Fibroblast of mammary gland (primary cell): ENCODE results near the gene SLC25A45.

ENCODE experiments used
- DNase-seq: peaks from one replicate; pipeline ENCODE4 v3.0.0-alpha.2; 2010; ENCODE audit warnings: low read depth
- H3K4me3 ChIP-seq: 2 replicates; pipeline ENCODE4 v1.5.1; 2011; ENCODE audit warnings: low read depth, mild to moderate bottlenecking, low read length, moderate library complexity; ENCODE audit not compliant: control insufficient read depth
- CTCF ChIP-seq: conservative IDR thresholded peaks from 2 replicates; pipeline ENCODE4 v1.5.1; 2011; ENCODE audit warnings: low read depth, low read length, inconsistent platforms; ENCODE audit not compliant: control insufficient read depth, insufficient read depth

SLC25A45 gene

DNA sequence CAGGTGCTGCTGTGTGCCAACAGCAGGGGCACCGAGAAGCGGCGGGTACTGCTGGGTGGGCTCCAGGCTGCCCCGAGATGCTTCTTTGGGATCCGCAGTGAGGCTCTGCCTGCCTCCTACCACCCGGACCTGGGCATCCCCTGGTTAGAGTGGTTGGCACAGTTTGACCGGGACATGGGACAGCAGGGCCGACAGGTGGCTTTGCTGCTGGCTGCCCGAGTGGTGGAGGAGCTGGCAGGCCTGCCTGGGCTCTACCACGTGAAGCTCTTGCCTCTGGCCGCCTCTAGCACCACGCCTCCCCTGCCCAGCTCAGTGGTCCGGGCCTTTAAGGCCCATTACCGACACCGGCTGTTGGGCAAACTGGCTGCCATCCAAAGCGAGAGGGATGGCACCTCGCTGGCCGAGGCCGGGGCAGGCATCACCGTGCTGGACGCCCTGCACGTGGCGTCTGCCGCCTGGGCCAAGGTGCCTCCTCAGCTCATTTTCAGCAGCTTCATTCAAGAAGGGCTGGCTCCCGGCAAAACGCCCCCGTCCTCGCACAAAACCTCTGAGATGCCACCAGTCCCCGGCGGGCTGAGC is 26.0 kb downstream of the SLC25A45 start:
- no peak overlapping the region for H3K4me3 ChIP-seq
- no peak for DNase-seq
- no peak for TF ChIP-seq CTCF

GRCh38 chr11:65355776-65356393 is 26.6 kb downstream of the SLC25A45 start:
- H3K4me3 ChIP-seq, result no peak overlapping the region
- TF ChIP-seq CTCF, result no peak
- DNase-seq, result peak; percentile 43

GRCh38 chr11:65355013-65355775 is 27.3 kb downstream of the SLC25A45 start:
- TF ChIP-seq CTCF, result no peak
- peak overlapping the region; percentile 26 for H3K4me3 ChIP-seq
- no peak for DNase-seq

DNA sequence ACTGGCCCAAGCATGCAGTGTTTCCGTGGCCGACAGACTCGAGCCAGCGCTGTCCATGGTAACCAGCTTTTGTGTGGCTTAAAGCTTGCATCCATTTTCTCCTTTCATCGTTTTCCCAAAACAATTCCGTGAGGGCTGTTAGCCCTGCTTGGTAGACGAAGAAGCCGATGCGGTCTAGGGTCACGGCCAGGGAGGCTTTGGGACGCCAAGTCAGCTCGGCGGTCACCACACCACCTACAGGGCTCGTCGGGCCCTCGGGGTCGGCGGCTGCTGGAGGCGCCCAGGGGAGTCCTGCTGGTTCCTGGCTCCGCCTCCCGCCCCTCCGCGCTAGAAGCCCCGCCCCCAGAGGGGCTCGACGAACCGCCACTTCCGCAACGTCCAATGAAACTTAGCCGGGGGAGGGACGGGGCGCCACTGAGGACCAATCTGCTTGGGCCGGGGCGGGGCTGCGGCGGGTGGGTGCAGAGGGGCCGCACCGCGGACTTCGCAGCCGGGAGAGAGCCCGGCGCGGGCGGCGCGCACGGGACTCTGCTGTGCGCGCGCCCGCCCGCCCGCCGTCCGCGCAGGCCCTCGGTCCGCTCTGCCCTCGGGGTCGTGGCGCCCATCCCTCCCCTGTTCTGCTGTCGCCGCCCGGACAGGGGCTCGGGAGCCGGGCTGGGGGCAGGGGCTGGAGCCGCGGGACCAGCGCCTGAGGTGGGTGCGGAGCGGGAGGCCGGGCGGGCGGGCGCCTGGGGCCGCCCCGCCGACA is 28.0 kb downstream of the SLC25A45 start, which contains the start of gene TIGD3:
TSS of gene TIGD3 (plus strand) at position 487 of the 748 bp plus-strand sequence. CDS start 1,058 bp downstream, outside the sequence.
- DNase-seq, result peak; percentile 87
- peak within 1 kb of the TSS; percentile 69 for H3K4me3 ChIP-seq
- TF ChIP-seq CTCF, result no peak

GRCh38 chr11:65353900-65354264 is 28.6 kb downstream of the SLC25A45 start:
- TF ChIP-seq CTCF, result no peak
- DNase-seq, result no peak
- peak overlapping the region; percentile 69 for H3K4me3 ChIP-seq

DNA sequence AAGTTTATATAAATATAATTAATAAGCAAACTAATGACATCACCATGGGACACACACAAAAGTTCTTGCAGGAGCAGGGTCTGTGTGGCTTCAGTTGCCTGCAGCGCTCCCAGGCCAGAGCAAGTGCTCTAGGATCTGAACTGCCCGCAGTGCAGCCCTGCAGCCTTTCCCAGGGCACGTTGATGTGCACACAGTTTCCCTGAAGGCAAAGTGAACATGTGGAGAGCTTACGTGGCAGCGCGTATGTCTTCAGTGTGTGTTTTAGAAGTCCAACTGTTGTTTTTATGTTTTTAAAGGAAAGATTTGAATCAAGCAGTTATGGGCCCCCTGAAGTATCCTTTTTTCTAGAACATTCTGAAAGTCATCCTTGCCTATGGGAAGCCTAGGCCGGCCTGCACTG is 29.1 kb downstream of the SLC25A45 start:
- TF ChIP-seq CTCF, result no peak
- DNase-seq, result no peak
- H3K4me3 ChIP-seq, result no peak overlapping the region
